Limb (tissue), 2 donors: ENCODE results near the gene PRRG3.

Experiments
- DNase-seq, 2 donors: peaks; one replicate each; pipeline ENCODE4 v3.0.0-alpha.2; 2016; ENCODE audit errors: extremely low spot score in 2 of 2

Gene PRRG3

GRCh38 chrX:151704041-151704663 lies 8.9 kb downstream of the PRRG3 start:
- no peak for DNase-seq

GRCh38 chrX:151708821-151709220 lies 13.6 kb downstream of the PRRG3 start:
- DNase-seq, result no peak

GRCh38 chrX:151710457-151710856 lies 15.2 kb downstream of the PRRG3 start:
- DNase-seq, result no peak

- DNase-seq, result no peak
Measured at GRCh38 chrX:151711154-151711553, 15.9 kb downstream of the PRRG3 start.

GRCh38 chrX:151711787-151712186 lies 16.5 kb downstream of the PRRG3 start:
- DNase-seq, result no peak

GRCh38 chrX:151712253-151712652 lies 17.0 kb downstream of the PRRG3 start:
- DNase-seq, result no peak

- no peak for DNase-seq
Measured at GRCh38 chrX:151713849-151714248, 18.6 kb downstream of the PRRG3 start.

- DNase-seq, result no peak
Measured at GRCh38 chrX:151714362-151714761, 19.1 kb downstream of the PRRG3 start.

GRCh38 chrX:151715752-151716151 lies 20.5 kb downstream of the PRRG3 start, which contains the start of gene FATE1:
FATE1 (plus strand) TSS chrX:151716035; CDS start chrX:151716120, 85 bp downstream.
- DNase-seq, result no peak

- peak in 1 of 2 donors; percentile 49 for DNase-seq
Measured at GRCh38 chrX:151722241-151722846, 27.1 kb downstream of the PRRG3 start.

GRCh38 chrX:151723156-151723760 lies 28.0 kb downstream of the PRRG3 start:
- DNase-seq, result no peak

GRCh38 chrX:151724563-151725337 lies 29.5 kb downstream of the PRRG3 start:
- no peak for DNase-seq

- DNase-seq, result no peak
Measured at GRCh38 chrX:151725338-151725614, 30.0 kb downstream of the PRRG3 start.

GRCh38 chrX:151726751-151727150 lies 31.5 kb downstream of the PRRG3 start:
- no peak for DNase-seq

- DNase-seq, result no peak
Measured at GRCh38 chrX:151727346-151727745, 32.1 kb downstream of the PRRG3 start.

GRCh38 chrX:151729056-151729725 lies 33.9 kb downstream of the PRRG3 start:
- no peak for DNase-seq

- no peak for DNase-seq
Measured at GRCh38 chrX:151734446-151734845, 39.2 kb downstream of the PRRG3 start, which contains the start of gene CNGA2. CNGA2 (plus strand) TSS chrX:151734746; CDS start chrX:151738484, 3,738 bp downstream.

GRCh38 chrX:151735219-151735618 lies 40.0 kb downstream of the PRRG3 start:
- DNase-seq, result no peak

GRCh38 chrX:151736685-151737084 lies 41.4 kb downstream of the PRRG3 start:
- DNase-seq, result no peak

GRCh38 chrX:151737494-151737893 lies 42.2 kb downstream of the PRRG3 start:
- no peak for DNase-seq

GRCh38 chrX:151738751-151739150 lies 43.5 kb downstream of the PRRG3 start:
- DNase-seq, result no peak

GRCh38 chrX:151741606-151742005 lies 46.3 kb downstream of the PRRG3 start:
- DNase-seq, result no peak
